HG02884 (cell line): Measurements from ENCODE around the gene ARHGEF16.

ENCODE experiments used
- ATAC-seq: cut with Tn5 transposase; IDR thresholded peaks from one replicate; pipeline ENCODE4 v1.9.1; 2021; ENCODE audit warnings: mild to moderate bottlenecking, moderate library complexity; ENCODE audit not compliant: unreplicated experiment

Gene ARHGEF16

GRCh38 chr1:3515272-3515671 lies 60.8 kb downstream of the ARHGEF16 start:
- no peak for ATAC-seq

- no peak for ATAC-seq
Observed at GRCh38 chr1:3515774-3516480, 61.5 kb downstream of the ARHGEF16 start.

- ATAC-seq = no peak
Observed at GRCh38 chr1:3516481-3516869, 62.0 kb downstream of the ARHGEF16 start.

- no peak for ATAC-seq
Observed at GRCh38 chr1:3516911-3517675, 62.6 kb downstream of the ARHGEF16 start.

- no peak for ATAC-seq
Observed at GRCh38 chr1:3518256-3518655, 63.8 kb downstream of the ARHGEF16 start.

GRCh38 chr1:3518756-3519155 lies 64.3 kb downstream of the ARHGEF16 start:
- no peak for ATAC-seq

- no peak for ATAC-seq
Observed at GRCh38 chr1:3519301-3519885, 64.9 kb downstream of the ARHGEF16 start.

GRCh38 chr1:3520419-3521378 lies 66.2 kb downstream of the ARHGEF16 start:
- no peak for ATAC-seq

- no peak for ATAC-seq
Observed at GRCh38 chr1:3521426-3521825, 67.0 kb downstream of the ARHGEF16 start.

- no peak for ATAC-seq
Observed at GRCh38 chr1:3522112-3522511, 67.6 kb downstream of the ARHGEF16 start.

GRCh38 chr1:3522564-3523265 lies 68.2 kb downstream of the ARHGEF16 start:
- no peak for ATAC-seq

- no peak for ATAC-seq
Observed at GRCh38 chr1:3523980-3524379, 69.5 kb downstream of the ARHGEF16 start.

GRCh38 chr1:3524556-3525203 lies 70.2 kb downstream of the ARHGEF16 start:
- ATAC-seq = no peak

GRCh38 chr1:3525551-3526482 lies 71.4 kb downstream of the ARHGEF16 start:
- ATAC-seq = no peak

GRCh38 chr1:3527774-3528173 lies 73.3 kb downstream of the ARHGEF16 start:
- no peak for ATAC-seq

- ATAC-seq = no peak
Observed at GRCh38 chr1:3529099-3529729, 74.7 kb downstream of the ARHGEF16 start.

- ATAC-seq = no peak
Observed at GRCh38 chr1:3530086-3530925, 75.8 kb downstream of the ARHGEF16 start.
